HG03095 (cell line): ENCODE data around the gene CABLES1.
"Not testable (repeated sequence)": the region's sequence is repeated elsewhere in the genome, so short reads cannot be mapped to it uniquely, and the experiment has no call there.

Experiments used
- ATAC-seq: cut with Tn5 transposase; IDR thresholded peaks from one replicate; pipeline ENCODE4 v1.9.1; 2021; ENCODE audit warnings: moderate library complexity; ENCODE audit not compliant: unreplicated experiment

CABLES1 gene

GRCh38 chr18:23134780-23135549 is at the start of gene CABLES1:
Gene CABLES1, plus strand, starts transcription at chr18:23135485. Its CDS starts 278 bp downstream, at chr18:23135763.
- ATAC-seq, result no peak

- no peak for ATAC-seq
These were observed 47.9 kb upstream of the CABLES1 start for GRCh38 chr18:23087352-23087751.

- ATAC-seq, result no peak
These were observed 47.0 kb upstream of the CABLES1 start for GRCh38 chr18:23088310-23088709.

DNA sequence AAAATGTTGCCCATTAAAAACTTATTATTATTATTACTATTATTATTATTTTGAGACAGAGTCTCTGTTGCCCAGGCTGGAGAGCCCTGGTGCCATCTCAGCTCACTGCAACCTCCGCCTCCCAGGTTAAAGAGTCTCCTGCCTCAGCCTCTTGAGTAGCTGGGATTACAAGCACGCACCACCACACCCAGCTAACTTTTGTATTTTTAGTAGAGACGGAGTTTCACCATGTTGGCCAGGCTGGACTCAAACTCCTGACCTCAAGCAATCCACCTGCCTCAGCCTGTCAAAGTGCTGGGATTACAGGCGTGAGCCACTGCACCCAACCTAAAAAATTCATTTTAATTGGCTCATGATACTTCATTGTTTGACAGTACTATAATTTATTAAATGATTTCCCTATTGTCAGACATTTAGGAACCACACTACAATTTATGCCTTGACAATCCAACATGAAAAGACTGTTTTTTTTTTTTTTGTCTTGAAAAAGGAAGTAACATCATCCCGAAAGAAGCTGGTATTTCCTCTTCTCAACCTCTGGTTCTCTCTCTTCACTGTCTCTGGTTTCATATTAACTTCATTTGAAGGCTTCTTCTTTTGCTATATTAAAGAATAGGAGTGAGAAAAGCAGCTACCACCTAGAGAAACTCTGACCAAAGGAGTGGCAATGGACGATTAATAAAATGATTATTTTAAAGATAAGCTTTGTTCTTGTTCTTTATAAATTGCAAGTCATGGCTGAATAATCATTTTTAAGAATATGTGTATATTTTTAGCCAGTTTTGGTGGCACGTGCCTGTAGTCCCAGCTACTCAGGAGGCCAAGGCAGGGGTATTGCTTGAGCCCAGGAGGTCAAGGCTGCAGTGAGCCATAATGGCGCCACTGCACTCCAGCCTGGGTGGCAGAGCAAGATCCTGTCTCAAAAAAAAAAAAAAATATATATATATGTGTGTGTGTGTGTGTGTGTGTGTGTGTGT is 44.0 kb upstream of the CABLES1 start:
- ATAC-seq, result not testable (repeated sequence)

DNA sequence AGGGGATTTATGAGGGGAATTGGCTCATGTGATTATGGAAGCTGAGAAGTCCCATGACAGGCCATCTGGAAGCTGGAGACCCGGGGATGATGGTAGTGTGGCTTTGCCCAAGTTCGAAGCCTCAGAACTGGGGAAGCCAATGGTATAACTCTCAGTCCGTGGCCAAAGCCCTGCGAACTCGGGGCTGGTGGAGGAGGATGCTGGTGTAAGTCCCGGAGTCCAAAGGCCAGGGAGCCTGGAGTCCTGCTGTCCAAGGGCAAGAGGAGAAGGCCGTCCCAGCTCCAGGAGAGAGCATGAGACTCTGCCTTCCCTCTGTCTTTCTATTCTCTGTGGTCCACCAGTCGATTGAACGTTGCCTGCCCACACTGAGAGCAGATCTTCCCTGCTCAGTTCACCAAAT is 43.2 kb upstream of the CABLES1 start:
- ATAC-seq, result no peak

DNA sequence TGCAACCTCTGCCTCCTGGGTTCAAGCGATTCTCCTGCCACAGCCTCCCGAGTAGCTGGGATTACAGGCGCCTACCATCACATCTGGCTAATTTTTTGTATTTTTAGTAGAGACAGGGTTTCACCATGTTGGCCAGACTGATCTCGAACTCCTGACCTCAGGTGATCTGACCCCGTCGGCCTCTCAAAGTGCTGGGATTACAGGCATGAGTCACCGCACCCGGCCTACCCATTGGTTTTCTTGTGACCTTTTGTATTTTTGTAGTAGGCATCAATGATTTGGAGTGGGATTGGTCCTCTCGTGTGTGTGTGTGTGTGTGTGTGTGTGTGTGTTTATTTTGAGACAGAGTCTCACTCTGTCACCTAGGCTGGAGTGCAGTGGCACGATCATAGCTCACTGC is 42.2 kb upstream of the CABLES1 start:
- not testable (repeated sequence) for ATAC-seq

- ATAC-seq, result no peak
These were observed 41.5 kb upstream of the CABLES1 start for GRCh38 chr18:23093772-23094171.

DNA sequence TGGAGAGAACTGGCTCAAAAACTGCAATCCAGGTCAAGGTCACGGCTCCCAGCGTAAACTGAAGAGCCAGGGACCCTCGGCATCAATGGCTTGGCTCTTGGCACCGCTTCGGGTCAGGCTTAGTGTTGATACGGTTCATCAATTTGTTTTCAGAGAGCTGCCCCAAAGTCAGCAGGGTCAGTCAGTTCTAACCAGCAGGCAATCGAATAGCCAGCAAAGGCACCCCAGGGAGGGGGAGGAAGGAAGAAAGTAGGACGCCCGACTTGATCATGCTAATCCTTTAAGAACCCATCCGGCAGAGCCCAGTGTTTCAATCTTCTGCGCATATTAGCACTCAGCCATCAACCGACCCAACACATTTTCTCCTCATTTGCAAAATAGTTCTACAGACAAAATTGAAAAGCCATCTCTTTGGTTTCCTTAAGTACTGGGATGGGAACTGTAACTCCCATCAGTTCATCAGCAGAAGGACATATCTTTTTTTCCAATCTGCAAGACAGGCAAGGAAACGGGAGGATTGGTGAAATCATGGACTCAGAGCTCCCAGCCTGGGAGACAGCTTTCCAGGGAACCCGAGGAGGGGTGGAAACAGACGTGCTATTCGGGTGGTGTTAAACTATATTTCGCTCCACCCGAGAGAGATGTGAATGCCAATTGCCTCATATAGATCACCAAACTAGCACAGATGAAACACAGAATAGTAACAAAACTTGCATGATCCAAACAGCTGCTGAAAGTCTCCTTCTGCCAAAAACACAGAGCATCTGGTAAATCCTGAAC is 40.7 kb upstream of the CABLES1 start:
- no peak for ATAC-seq

GRCh38 chr18:23095463-23095862 is 39.8 kb upstream of the CABLES1 start:
- no peak for ATAC-seq

DNA sequence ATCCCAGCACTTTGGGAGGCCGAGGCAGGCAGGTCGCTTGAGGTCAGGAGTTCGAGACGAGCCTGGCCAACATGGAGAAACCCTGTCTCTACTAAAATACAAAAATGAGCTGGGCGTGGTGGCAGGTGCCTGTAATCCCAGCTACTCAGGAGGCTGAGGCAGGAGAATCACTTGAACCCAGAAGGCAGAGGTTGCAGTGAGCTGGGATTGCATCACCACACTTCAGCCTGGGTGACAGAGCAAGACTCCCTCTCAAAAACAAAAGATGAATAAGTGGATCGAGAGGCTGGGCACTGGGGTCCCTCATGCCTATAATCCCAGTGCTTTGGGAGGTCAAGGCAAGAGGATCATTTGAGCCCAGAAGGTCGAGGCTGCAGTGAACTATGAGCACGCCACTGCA is 38.3 kb upstream of the CABLES1 start:
- not testable (repeated sequence) for ATAC-seq

- ATAC-seq, result no peak
These were observed 35.7 kb upstream of the CABLES1 start for GRCh38 chr18:23099621-23100020.

DNA sequence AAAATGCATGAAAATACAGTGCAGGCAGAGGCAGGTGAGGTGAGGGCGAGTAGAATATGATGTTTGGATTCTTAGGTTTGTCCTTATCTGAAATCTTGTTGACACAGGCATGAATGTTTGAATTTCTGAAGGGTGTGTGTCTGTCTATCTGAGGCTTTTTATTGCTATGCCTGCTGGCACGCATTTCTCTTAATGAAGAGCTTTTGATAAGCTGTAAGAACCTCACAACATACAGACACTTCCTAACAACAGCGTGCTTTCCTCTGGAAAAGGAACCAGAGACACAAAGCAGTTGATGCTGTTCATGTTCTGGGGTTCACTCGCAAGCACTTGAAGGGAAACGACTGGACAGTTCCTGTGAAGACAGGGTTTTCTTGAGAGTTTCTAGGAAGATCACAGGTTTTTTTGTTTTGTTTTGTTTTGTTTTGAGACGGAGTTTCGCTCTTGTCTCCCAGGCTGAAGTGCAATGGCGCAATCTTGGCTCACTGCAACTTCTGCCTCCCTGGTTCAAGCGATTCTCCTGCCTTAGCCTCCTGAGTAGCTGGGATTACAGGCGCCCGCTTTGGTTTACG is 33.3 kb upstream of the CABLES1 start:
- ATAC-seq, result no peak

DNA sequence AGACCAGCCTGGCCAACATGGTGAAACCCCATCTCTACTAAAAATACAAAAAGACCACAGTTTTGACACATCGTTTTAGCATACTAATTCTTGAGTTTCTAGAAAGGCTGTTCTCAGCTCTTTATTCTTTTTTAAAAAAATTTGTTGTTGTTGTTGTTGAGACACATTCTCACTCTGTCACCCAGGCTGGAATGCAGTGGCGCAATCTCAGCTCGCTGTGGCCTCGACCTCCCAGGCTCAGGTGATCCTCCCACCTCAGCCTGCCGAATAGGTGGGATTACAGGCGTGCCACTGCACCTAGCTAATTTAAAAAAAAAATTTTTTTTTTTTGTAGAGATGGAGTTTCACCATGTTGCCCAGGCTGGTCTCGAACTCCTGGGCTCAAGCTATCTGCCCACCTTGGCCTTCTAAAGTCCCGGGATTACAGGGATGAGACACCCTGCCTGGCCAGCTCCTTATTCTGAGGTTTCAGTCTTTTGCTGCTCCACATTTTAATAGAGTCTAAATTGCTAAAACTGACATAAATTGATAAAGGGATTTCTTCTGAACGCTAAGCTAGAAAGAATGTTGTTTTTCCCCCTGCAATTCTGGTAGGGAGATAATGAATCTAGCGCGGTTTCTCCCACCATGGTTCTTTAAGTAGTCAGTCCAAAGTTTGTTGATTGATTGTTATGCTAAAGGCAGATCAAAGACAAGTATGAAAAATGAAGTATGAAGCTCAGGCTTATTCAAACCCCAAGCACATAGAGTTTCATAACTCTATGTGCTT is 32.6 kb upstream of the CABLES1 start:
- no peak for ATAC-seq

DNA sequence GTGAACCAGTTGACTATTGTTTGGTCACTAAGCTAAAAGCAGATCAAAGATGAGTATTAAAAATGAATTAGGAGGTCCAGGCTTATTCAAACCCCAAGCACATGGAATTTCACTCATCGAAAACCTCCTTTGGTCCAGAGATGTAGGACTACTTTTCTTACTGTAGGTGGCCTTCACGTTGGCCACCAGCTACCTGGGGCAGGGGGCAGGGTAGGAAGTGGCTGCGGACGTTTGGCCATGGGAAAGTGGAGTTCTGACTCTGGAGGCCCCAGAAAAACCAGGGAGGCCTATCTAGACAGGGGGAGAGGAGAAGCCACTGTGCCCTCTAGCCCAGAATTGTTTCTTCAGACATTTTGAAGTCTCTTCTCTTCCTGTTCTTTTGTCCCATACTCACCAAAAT is 31.8 kb upstream of the CABLES1 start:
- ATAC-seq, result no peak

GRCh38 chr18:23105030-23105429 is 30.3 kb upstream of the CABLES1 start:
- ATAC-seq, result no peak

GRCh38 chr18:23105581-23106219 is 29.6 kb upstream of the CABLES1 start:
- ATAC-seq, result no peak

DNA sequence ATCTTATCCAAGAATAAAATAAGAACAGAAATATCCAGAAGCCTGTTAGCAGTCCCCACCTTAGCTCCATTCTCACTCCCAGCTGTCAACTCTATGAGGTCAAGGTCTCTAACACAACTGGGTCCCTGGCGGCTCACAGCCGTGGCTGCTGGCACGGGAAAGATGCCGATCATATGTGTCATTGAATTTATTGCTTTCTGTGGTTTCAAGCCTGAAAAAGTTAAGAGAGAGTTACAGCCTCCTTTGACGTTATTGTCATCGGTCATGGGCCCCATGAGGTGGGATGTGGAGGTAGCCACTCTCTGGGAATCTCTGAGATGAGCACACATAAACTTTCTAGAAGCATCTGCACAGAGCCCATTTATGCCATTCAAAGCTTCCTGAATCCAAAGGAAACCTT is 28.7 kb upstream of the CABLES1 start:
- ATAC-seq, result no peak

DNA sequence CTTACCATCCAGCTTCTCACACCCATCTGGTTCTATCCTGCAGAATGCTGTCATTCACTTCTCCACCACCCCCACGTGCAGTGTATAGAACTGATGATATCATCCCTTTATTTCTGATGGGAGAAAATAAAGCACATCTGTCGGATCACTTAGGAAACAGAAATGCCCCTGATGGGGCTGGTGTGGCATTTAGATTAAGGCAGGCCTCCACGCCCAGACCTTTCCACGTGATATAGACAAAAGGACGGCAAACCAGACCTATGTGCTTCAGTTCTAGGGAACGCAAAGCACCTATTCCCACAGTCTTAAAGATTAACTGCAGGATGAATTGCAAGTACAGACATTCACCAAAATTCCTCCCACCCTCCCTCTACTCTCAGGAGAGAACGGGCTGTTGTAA is 27.6 kb upstream of the CABLES1 start:
- ATAC-seq, result no peak

DNA sequence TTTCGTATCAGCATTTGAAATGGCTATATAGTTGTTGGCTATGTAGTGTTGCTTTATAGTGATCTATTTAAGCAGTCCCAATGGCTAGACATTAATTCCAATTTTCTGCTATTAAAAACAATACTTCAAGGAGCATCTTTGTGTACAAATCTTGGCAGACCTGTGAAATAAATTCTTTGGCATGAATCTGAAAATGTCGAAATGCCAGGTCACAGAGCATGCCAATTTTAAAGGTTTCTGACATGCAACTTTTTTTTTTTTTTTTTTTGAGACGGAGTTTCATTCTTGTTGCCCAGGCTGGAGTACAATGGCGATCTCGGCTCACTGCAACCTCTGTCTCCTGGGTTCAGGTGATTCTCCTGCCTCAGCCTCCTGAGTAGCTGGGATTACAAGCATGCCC is 26.8 kb upstream of the CABLES1 start:
- no peak for ATAC-seq

DNA sequence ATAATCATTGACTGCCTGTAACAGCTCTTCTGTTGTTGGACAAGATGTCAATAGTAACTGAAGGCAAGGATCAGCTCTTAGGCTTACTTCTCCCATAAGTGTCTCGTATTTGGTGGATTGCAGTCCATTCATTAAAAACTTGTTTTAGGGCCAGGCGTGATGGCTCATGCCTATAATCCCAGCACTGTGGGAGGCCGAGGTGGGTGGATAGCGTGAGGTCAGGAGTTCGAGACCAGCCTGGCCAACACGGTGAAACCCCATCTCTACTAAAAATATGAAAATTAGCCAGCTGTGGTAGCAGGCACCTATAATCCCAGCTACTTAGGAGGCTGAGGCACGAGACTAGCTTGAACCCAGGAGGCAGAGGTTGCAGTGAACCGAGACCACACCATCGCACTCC is 26.1 kb upstream of the CABLES1 start:
- not testable (repeated sequence) for ATAC-seq
